Heart left ventricle (tissue), 16 donors: Measurements from ENCODE around the gene ARHGAP44. TPM values are rescaled to one million over a fixed set of nuclear protein-coding genes. Genes with fewer than 3 reads are reported as not detected.

Experiments used
- ATAC-seq, 4 donors: fragments of 200-7000 bp; cut with Tn5 transposase; one replicate each; pipeline ENCODE4 v1.9.1; 2020 to 2022; ENCODE audit warnings: moderate library complexity in 4 of 4, mild to moderate bottlenecking in 3 of 4, moderate number of reproducible peaks in 1 of 4
- DNase-seq, 5 donors: peaks; one replicate each; pipeline ENCODE4 v3.0.0-alpha.2; 2020
- H3K27ac ChIP-seq, 12 donors: fragments of 200-600 bp; sonication (generic) in 4 of 12; one replicate each; pipeline versions ENCODE4 v1.5.0 to v1.8.0; 2016 to 2022; ENCODE audit warnings: mild to moderate bottlenecking in 2 of 12
- H3K27me3 ChIP-seq, 9 donors: fragments of 200-600 bp; sonication (generic) in 2 of 9; one replicate each; pipeline versions ENCODE4 v1.5.1 to v1.8.0; 2016 to 2022; ENCODE audit warnings: mild to moderate bottlenecking in 3 of 9
- H3K36me3 ChIP-seq, 9 donors: fragments of 200-600 bp; sonication (generic) in 2 of 9; one replicate each; pipeline versions ENCODE4 v1.5.0 to v1.8.0; 2018 to 2022; ENCODE audit warnings: mild to moderate bottlenecking in 2 of 9
- H3K4me1 ChIP-seq, 12 donors: fragments of 200-600 bp; sonication (generic) in 4 of 12; one replicate each; pipeline versions ENCODE4 v1.5.0 to v1.8.0; 2016 to 2022; ENCODE audit warnings: mild to moderate bottlenecking in 3 of 12
- H3K4me3 ChIP-seq, 12 donors: fragments of 200-600 bp; sonication (generic) in 4 of 12; one replicate each; pipeline versions ENCODE4 v1.5.0 to v1.8.0; 2017 to 2022; ENCODE audit warnings: mild to moderate bottlenecking in 9 of 12, moderate library complexity in 4 of 12
- H3K9me3 ChIP-seq, 12 donors: fragments of 200-600 bp; sonication (generic) in 4 of 12; one replicate each; pipeline versions ENCODE4 v1.5.0 to v1.8.0; 2016 to 2022; ENCODE audit warnings: mild to moderate bottlenecking in 1 of 12
- CTCF ChIP-seq, 12 donors: fragments of 200-600 bp; sonication (generic) in 4 of 12; IDR thresholded peaks; one replicate each; pipeline versions ENCODE4 v1.5.0 to v1.8.0; 2018 to 2022; ENCODE audit warnings: antibody characterized with exemption in 12 of 12, mild to moderate bottlenecking in 5 of 12
- POLR2A ChIP-seq, 2 donors: fragments of 450-650 bp; IDR thresholded peaks; one replicate each; pipeline ENCODE4 v1.6.1; 2017; ENCODE audit warnings: antibody characterized with exemption in 2 of 2, mild to moderate bottlenecking in 2 of 2, moderate library complexity in 2 of 2
- WGBS, 4 donors: extraction: QIAGEN DNeasy Blood & Tissue Kit in 2 of 4; methylation state at CpG; one replicate each; pipeline versions ENCODE4 v1.1.5 to v1.1.7; 2013 to 2018; 5-methylcytosine and 5-hydroxymethylcytosine counted together
- intact Hi-C, 10 donors: fragments of 100-400 bp; cut with DNase I; formaldehyde crosslinking; loops; one replicate each; pipeline versions ENCODE4 v1.11.1 to v1.14.2; 2022
- polyA plus RNA-seq, 2 donors: library from polyadenylated mRNA; stranded (reverse); fragments of 200-250 nt; gene quantifications; one replicate each; pipeline ENCODE4 v1.2.3, GENCODE V29; 2013
- total RNA-seq, 9 donors: library from RNA; depleted of rRNA in 2 of 9; stranded (reverse); fragments of >200 nt in 2 of 9; fragmentation: NEBNext Ultra II Directional in 3 of 9; extraction: Animal tissue kit (Norgen Biotek cat#: 25700) in 3 of 9; gene quantifications; one replicate each; pipeline versions ENCODE4 v1.1.0 to v1.2.4, GENCODE V29; 2016 to 2023
- donor health status: ischemic (EF 13 %, LVEDD 7.1; RV severe dilation, severe dysfunction).
- donor health status: healthy with polysubstance abuse.
- donor health status: DM: no; HTN: yes; CAD: no.
- donor health status: DM: no; HTN: no; CAD: no.
- donor health status: ischemic (EF 25% LVEDD 6.9; RV normal size, moderate dysfunction).
- donor health status: ischemic (EF 25% LVEDD 5.7; RV mildly dilated, moderate dysfunction).
- donor health status: healthy.
- donor health status: DM: yes; HTN: yes; CAD: no.
- donor health status: ischemic (EF 35%, LVEDD 5.7; RV mildly dilated, moderate dysfunction).
- donor health status: nonischemic (EF 11% LVEDD 7.7; RV severe dilation, severe dysfunction).
- donor health status: DM: yes; HTN: yes; CAD: no.
- donor health status: PGD.
- donor health status: ischemic (EF 29% LVEDD 5.4; RV normal size, mild dysfunction).
- donor health status: nonischemic (EF 23%, LVEDD 6.1; RV moderate dilation, normal function).

The ARHGAP44 gene
- total and polyA plus RNA-seq, 11 donors, result 4.3 to 15.7 (median 8.6) TPM

DNA sequence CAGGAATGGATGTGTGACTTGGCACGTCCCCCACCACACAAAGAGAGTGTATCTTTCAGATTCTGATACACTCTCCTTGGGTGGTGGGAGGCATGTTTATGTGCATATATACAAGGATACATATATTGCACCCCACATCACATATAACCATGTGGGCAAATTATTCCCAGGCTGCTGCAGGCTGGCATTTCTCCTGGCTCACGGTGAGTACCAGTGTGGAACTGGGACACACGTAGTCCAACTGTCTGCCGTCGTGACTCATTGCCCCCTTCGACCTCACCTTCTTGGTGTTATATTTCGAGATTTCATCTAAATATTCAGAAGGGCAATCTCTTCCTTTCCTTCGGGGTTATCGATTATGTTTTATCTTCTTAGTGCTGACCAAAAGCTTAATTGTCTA, 24.4 kb downstream of the ARHGAP44 start:
- no peak overlapping the region for H3K27ac ChIP-seq
- H3K4me3 ChIP-seq, result no peak overlapping the region
- 81 to 85% (median 84%) methylated on average over 9 of the region's 9 CpGs for WGBS, 4 donors
- intact Hi-C loops, result no loop called here
- no peak for TF ChIP-seq CTCF (IDR thresholded peaks at IDR 0.05)
- TF ChIP-seq POLR2A (IDR thresholded peaks at IDR 0.05), result no peak
- DNase-seq (no peak), ATAC-seq (no peak)
- no peaks in the 10 kb centered on the region for H3K27me3 ChIP-seq
- H3K36me3 ChIP-seq, result no peaks in the 10 kb centered on the region
- H3K9me3 ChIP-seq, result peaks cover 0 to 15% (median 1%) of the 10 kb centered on the region in 12 donors
- H3K4me1 ChIP-seq, result no peaks in the 10 kb centered on the region

DNA sequence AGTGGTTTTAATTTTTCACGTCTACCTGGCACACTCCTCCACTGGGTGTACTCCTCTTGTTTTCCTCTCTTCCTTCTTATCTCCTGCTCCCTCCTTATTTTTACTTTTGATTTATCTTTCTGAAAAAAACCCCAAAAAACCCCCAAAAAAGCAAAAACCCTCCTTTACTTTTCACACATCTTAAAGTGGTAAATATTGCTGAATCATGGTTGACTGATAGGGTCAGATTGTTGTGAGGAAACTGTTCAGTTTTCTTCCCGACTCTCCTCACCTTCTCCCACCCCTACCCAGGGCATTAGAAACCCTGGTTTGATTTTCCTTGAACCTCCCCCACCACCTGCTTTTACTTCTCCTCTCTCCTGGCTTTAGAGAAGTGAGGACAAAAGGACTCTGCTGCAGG, 25.4 kb downstream of the ARHGAP44 start:
- Histone ChIP-seq H3K36me3 (no peaks in the 10 kb centered on the region), H3K4me1 (no peaks in the 10 kb centered on the region), H3K27ac (no peak overlapping the region), H3K4me3 (no peak overlapping the region), H3K27me3 (no peaks in the 10 kb centered on the region), H3K9me3 (peaks cover 0 to 12% (median 0%) of the 10 kb centered on the region in 12 donors)
- WGBS, 4 donors, result 62 to 79% (median 71%) methylated on average over 2 of the region's 2 CpGs
- intact Hi-C loops, result no loop called here
- TF ChIP-seq CTCF (IDR thresholded peaks at IDR 0.05) (no peak), POLR2A (IDR thresholded peaks at IDR 0.05) (no peak)
- DNase-seq, result no peak
- ATAC-seq, result no peak

DNA sequence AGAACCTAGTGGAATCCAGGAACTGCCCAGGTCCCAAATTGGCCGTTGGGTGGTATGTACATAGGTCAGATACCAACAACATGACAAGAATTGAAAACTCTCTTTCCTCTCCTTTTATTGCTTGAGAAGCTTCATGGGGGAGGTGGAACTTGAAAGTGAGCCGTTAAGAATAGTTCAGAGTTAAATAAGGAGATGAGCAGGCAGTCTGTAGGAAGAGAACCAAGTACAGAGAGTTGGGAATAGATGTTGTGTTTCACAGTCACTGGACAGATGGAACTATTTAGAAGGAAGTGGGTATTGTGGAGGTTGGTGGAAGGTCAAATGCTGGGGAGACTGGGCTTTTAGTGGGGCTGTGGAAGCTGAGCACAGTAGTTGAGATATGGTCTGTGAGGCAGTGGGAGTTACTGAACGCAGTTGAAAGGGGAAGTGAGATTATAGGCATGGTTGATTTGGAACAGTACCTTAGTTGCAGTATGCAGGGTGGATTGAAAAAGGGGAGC, 26.4 kb downstream of the ARHGAP44 start:
- no peaks in the 10 kb centered on the region for H3K27me3 ChIP-seq
- 41 to 51% (median 49%) methylated on average over 3 of the region's 3 CpGs for WGBS, 4 donors
- DNase-seq (no peak), ATAC-seq (no peak)
- no peaks in the 10 kb centered on the region for H3K36me3 ChIP-seq
- peaks cover 0 to 12% (median 0%) of the 10 kb centered on the region in 12 donors for H3K9me3 ChIP-seq
- H3K27ac ChIP-seq, result no peak overlapping the region
- TF ChIP-seq POLR2A (IDR thresholded peaks at IDR 0.05) (no peak), CTCF (IDR thresholded peaks at IDR 0.05) (no peak)
- H3K4me1 ChIP-seq, result no peaks in the 10 kb centered on the region
- H3K4me3 ChIP-seq, result no peak overlapping the region
- intact Hi-C loops, result no loop called here

DNA sequence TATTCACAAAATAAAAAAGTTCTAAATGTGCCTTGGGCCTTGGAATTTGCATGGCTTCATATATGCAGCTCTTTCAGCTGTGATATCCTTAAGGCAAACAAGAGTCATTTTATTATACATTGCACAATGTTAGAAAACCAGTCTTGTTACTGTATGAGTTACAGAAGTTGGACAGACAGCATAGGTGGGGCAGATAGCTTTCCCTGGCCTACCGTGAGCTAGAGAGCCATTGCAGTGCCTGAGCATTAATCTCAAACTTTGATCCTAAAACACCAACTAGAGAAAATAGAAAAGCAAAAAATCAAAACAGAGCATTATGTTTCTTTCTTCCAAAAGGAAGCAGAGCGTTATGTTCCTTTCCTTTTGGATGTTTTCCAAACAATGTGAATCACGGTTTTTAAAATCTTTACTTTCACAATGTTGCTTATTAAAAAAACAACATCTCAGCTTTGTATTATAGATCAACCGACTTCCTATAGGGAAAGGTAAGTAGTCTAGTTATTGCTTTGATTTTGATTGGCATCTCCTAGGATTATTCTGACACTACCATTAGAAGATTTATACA, 32.2 kb downstream of the ARHGAP44 start:
- Histone ChIP-seq H3K27me3 (no peaks in the 10 kb centered on the region), H3K27ac (no peak overlapping the region), H3K36me3 (no peaks in the 10 kb centered on the region), H3K9me3 (peaks cover 0 to 12% (median 0%) of the 10 kb centered on the region in 12 donors), H3K4me1 (peaks cover 0 to 7% (median 0%) of the 10 kb centered on the region in 12 donors), H3K4me3 (no peak overlapping the region)
- no peak for ATAC-seq
- intact Hi-C loops, result loop anchor here in 1 of 10 donors (10.0 kb wide), 1 partner anchor 63 kb away; no protein-coding TSS in a partner anchor
- TF ChIP-seq CTCF (IDR thresholded peaks at IDR 0.05) (no peak), POLR2A (IDR thresholded peaks at IDR 0.05) (no peak)
- DNase-seq, result no peak
- WGBS, 4 donors, result 48 to 64% (median 58%) methylated on average over 4 of the region's 4 CpGs
